ENCODE results near the gene KIF22.

DNA sequence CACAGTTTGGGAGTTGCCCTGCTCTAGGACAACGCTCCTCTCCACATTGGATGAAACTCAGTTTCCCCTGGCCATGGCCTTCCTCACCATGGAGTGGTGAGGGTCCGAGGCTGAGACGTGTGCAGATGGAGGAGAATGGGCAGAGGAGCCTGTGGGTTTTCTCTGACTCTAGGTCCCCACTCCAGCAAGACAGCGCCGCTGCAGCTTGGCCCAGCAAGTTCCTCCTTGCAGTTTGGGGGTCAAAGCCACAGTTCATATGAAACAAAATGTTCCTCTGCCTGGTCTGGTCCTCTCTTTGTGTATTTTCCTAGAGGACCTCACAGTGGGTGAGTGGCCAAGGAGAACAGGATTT is 47.1 kb upstream of the KIF22 start:
- TF ChIP-seq, protein P1, sequence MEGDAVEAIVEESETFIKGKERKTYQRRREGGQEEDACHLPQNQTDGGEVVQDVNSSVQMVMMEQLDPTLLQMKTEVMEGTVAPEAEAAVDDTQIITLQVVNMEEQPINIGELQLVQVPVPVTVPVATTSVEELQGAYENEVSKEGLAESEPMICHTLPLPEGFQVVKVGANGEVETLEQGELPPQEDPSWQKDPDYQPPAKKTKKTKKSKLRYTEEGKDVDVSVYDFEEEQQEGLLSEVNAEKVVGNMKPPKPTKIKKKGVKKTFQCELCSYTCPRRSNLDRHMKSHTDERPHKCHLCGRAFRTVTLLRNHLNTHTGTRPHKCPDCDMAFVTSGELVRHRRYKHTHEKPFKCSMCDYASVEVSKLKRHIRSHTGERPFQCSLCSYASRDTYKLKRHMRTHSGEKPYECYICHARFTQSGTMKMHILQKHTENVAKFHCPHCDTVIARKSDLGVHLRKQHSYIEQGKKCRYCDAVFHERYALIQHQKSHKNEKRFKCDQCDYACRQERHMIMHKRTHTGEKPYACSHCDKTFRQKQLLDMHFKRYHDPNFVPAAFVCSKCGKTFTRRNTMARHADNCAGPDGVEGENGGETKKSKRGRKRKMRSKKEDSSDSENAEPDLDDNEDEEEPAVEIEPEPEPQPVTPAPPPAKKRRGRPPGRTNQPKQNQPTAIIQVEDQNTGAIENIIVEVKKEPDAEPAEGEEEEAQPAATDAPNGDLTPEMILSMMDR (IDR thresholded peaks at IDR 0.05), result no peak
- no peak for TF ChIP-seq POLR2A (IDR thresholded peaks at IDR 0.05)

Data from Peyer's patch (tissue), 4 donors.